NCI-H1092 treated with DMSO at 0.1 percent for 48 hours (cell line): Measurements from ENCODE around the gene ADAMTS17.
A peak's percentile ranks its signal among the peaks of the same experiment; 100 is the strongest.
"Not testable (repeated sequence)": the region's sequence is repeated elsewhere in the genome, so short reads cannot be mapped to it uniquely, and the experiment has no call there.

Source experiments
- DNase-seq: peaks from one replicate; lab custom pipeline; 2025; lab: John Stamatoyannopoulos, UW

Gene ADAMTS17

DNA sequence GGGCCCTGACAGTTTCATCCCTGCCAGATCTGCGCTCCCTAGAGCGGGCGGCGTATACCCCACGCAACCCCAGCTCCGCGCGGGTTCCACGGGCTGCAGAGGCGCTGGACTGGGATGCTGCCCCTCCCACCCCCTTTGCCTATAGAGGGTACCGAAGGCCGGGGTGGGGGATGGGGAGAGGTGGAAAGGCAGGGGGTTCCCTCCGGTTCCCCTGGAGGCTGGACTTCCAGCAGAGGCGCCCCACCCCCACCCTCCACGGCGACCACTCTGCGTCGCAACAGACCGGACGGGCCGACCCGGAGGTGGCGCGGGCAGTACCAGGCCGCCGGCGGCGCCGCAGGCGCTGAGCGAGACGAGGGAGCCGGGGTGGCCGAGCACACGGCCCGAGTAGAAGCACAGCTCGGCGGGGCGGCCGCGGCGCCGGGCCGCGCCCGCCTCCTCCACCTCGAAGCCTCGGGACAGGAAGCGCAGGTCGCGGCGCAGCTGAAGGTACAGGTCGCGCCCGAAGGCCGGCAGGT is 995 bp downstream of the ADAMTS17 start:
- no peak for DNase-seq

GRCh38 chr15:100339999-100340398 is 1.8 kb downstream of the ADAMTS17 start:
- no peak for DNase-seq

DNA sequence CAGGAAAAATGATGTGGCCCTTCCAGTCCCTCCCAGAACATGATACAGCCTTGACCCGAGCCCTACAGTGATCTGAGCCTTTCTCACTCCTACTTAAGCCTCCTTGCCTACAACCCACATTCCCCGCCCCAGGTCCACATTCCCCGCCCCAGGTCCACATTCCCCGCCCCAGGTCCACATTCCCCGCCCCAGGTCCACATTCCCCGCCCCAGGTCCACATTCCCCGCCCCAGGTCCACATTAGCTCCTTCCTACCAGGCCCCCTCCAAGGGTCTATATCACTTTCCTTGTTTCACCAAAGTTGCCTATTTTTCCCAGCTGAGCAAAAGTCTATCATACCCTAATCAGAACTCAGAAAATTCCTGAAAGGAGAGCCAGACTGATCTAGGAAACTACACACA is 2.3 kb downstream of the ADAMTS17 start:
- not testable (repeated sequence) for DNase-seq

GRCh38 chr15:100338971-100339444 is 2.8 kb downstream of the ADAMTS17 start:
- DNase-seq = peak; percentile 55

DNA sequence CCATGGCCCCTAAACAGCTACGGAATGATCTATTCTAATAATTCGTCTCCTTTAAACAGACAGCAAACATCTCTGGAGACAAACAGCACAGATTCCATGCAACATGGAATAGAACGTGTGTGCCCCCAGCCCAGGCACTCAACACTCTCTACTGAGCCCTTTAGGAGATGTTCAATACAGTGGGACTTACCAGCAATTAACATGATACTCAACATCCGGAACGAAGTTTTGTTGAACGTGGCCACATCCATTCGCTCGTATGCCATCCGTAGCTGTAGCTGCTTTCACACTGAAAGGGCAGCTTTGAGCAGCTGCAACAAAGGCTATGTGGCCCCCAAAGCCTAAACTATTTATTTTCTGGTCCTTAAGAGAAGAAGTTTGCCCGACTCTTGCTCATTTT is 3.5 kb downstream of the ADAMTS17 start:
- DNase-seq = no peak

DNA sequence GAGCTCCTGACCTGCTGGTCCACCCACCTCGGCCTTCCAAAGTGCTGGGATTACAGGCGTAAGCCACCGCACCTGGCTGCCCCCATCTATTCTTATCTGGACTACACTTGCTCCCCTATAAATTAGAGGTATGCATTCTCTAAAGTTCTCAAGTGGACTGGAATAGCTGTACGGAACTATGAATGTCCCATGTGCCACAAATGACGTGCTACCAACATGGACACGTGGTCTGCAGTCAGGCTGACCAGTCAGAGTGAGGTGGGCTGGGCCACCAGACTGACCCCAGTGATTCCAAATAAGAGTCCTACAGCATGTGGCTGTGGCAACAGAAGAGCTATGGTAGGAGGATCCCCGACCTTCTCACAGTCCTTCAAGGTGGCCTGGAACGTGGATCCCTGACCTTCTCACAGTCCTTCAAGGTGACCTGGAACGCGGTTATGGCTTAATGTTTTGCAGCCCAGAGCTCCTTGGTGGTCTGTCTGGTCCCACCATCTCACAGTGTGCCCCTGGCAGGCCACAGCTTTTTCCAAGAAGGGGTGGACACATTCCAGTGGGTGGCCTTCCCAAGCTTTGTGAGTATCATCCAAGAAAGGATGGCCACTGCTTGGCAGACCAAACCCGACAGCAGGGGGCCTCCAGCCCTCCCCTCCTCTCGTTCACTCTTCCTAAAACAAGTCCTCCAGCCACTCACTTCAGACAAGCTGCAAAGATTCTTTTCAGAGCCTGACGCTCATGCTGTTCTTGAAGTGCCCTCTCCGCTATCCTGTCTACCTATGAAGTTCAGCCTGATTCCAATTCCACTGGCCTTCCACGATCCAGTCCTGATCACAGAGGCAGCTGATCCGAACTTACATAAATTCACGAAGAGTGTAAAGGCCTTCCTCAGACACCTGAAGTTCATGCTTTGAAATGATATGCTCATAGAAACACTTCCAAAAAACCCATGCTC is 4.4 kb downstream of the ADAMTS17 start:
- no peak for DNase-seq

DNA sequence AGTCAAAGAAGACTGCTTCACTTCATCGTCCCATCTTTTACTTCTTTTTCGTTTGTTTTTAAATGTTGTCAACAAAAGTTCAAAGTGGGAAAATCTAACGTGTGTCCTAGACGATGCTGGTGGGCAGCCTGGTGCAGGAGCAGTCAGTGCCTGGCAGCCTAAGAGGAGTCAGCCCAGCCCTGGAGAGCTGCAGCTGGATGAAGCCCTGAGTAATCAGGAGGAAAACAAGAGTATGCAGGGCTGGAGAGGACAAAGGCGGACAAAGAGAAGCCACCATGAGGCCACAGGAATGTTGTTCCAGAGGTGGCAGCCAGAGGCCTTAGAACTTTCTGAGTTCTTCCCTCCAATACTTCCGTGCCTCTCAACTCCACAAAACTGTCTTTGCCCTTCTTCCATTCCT is 5.7 kb downstream of the ADAMTS17 start:
- DNase-seq = no peak

DNA sequence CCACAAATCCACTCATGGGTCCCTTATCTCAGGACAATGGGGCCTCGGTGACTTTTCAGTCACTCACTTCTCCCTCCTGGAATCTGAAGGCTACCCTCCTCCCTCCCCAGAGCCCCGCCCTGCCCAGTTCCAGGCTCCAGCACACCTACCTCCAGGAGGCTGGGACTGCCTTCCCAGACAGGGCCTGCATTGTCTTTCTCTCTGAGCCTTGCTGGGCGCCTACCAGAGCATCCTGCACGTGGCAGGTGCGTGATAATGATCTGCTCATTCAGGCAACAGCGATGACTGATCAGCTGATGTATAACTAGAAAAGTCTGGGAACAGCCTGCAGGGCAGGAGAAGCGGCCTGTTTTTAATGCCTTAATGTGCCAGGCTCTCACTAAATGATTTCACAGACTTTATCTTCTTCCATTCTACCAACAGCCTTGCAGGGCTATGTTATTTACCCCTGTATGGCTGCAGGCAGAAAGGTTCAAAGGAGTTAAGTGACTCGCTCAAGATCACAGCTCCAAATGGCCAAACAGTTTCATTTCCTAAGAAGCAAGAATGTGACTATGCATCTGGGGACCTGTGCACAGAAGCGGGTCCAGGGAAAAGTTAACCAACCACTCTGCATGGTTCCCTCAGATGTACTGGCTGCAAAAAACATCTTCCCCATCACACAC is 6.3 kb downstream of the ADAMTS17 start:
- no peak for DNase-seq

- no peak for DNase-seq
Measured at GRCh38 chr15:100334905-100335304, 6.9 kb downstream of the ADAMTS17 start.

GRCh38 chr15:100334456-100334855 is 7.3 kb downstream of the ADAMTS17 start:
- DNase-seq = no peak

DNA sequence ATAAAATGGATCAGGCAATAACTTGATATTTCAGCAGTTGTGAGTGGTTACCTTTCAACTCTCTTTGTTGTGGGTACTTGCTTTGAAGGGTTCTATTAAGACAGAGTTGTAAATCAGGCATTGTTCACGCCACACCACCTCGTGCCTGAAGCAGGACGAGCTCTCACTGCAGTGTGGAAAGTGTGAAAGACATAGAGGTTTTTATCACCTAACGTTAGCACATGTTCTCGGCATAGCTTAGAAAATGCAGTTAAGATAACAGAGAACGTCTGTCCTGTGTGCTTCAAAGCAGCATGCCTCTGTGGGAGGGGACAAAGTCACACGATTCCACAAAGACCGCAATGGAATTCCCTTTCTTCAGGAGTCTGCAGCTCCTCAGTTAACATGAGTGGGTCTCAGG is 7.8 kb downstream of the ADAMTS17 start:
- no peak for DNase-seq

GRCh38 chr15:100333236-100333635 is 8.5 kb downstream of the ADAMTS17 start:
- no peak for DNase-seq

DNA sequence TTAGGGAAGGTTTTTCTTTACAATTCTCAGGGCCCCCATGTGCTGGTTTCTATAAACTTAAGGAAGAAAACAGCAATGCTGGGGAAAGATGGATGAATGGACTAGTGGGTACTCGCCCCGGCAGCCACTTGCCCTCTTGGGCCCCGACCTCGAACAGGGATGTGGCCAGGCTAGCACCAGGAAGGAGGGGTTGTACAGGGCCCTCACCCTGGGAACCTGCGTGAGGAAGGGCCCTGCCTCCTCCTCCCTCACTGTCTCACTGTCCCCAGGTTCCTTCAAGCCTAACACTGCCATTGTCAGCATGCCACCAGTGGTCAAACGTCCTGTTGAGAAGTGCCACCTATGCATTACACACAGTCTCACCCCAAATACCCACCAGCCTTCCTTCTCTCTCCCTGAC is 9.1 kb downstream of the ADAMTS17 start:
- DNase-seq = no peak

- DNase-seq = no peak
Measured at GRCh38 chr15:100332231-100332630, 9.5 kb downstream of the ADAMTS17 start.

DNA sequence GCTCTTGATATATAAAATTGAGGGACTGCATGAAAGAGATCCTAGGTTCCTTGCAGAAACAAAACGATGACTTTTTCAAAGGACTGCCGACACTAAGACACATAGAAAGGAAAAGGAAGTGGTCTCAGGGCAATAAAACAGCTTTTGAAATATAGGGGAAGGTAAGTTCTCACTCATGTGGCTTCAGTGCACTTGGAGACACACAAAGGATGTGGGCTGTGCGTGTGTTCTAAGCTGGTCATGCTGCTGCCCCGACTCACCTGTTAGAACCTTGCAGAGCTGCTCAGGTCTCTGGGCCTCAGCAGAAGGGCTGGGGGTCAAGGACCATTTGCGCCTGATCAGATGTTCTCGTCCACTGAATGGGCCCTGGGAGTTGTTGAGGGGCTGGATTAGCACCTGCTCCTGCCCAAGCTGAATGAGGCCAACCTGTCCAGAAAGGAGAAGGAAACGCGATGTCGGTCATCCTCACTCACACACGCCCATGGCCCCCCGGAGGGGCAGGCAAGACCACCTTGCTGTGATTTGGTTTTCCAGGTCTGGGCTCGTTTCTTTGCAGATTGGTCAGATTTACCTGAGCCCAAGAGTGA is 11.1 kb downstream of the ADAMTS17 start:
- no peak for DNase-seq

DNA sequence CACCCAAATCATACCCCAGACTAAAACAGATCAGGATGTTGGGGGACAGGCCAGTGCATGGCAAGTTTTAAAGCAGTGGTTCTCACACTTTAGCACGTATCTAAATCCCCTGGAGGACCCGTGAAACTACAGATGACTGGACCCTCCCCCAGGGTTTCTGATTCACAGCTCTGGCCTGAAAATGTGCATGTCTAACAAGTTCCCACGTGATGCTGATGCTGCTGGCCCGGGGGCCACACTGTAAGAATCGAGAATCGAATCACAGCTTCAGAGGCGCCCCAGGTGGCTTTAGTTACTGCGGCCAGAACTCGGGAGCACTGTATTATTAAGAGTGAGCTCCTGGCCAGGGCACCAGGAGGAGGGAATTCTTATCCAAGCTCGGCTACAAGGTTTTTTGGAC is 11.6 kb downstream of the ADAMTS17 start:
- DNase-seq = no peak

DNA sequence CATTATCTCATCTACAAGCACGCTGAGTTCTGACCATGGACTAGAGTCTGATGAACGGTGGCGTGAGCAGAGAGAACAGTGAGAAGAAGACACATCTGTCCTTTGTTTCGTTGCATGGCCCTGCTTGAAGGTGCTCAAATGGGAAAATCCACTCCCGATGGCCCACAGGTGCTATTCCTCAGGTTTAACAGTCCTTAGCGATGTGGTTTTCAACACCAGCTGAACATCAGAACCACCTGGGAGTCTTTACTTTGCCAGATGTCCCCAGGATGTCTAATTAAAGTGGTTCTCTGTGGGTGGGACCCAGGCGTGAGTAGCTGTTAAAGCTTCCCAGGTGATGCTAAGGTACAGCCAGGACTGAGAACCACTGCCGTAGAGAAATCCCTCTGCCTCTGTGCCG is 13.0 kb downstream of the ADAMTS17 start:
- DNase-seq = no peak

DNA sequence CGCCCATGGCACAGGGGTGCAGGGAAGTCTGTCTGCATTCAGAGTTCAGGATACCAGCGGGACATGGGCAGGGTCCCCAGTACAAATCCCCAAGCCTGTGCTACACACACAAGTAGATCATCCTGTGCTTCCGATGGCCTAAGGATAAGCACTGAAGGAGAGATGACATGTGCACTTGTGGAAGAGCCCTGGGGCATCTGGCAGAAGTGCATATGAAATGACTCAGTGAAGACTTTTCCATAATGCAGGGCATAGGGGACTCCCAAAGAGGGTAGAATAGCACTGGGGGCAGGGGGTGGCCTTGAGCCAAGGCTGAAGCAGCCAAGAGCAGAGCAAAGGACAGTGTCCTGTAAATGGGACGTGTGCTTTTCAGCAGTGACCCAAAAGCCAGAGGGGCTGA is 22.9 kb downstream of the ADAMTS17 start:
- no peak for DNase-seq

- DNase-seq = no peak
Measured at GRCh38 chr15:100314809-100315400, 26.9 kb downstream of the ADAMTS17 start.

GRCh38 chr15:100311833-100312476 is 29.8 kb downstream of the ADAMTS17 start:
- DNase-seq = peak; percentile 8

GRCh38 chr15:100311154-100311625 is 30.6 kb downstream of the ADAMTS17 start:
- DNase-seq = peak; percentile 1
